HG02763 (cell line): ENCODE measurements around the gene ZNF496.

ENCODE experiments used
- ATAC-seq: cut with Tn5 transposase; IDR thresholded peaks from one replicate; pipeline ENCODE4 v1.9.1; 2021; ENCODE audit warnings: mild to moderate bottlenecking, moderate library complexity; ENCODE audit not compliant: unreplicated experiment

The ZNF496 gene

DNA sequence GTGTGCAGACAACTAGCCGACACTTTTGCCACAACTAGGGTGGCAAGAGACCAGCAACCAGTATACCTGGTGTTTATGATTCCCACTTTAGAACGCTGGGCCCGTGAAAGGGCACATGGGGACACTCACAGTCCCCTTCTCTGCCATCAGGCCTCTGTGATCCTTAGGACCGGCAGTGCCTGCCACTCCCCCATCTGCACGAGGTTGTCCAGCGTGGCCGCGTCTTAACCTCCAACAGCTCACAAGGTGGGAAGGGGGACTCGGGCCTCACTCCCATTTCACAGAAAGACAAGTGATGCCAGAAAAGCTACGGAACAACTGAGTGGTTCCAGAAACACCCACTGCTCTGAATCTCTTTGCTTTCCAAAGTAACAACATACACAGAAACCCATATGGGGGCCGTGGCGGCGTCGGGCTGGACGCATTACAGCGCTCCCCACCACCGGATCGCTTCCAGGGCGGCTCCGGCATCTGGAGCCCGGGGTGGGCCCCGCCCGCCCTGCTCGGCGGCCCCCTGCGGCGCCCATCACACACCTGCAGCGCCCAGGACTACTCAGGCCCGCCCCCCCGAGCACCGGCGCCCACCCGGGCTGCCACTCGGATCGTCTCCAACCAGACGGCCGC lies 1.0 kb downstream of the ZNF496 start:
- peak; percentile 20 for ATAC-seq

DNA sequence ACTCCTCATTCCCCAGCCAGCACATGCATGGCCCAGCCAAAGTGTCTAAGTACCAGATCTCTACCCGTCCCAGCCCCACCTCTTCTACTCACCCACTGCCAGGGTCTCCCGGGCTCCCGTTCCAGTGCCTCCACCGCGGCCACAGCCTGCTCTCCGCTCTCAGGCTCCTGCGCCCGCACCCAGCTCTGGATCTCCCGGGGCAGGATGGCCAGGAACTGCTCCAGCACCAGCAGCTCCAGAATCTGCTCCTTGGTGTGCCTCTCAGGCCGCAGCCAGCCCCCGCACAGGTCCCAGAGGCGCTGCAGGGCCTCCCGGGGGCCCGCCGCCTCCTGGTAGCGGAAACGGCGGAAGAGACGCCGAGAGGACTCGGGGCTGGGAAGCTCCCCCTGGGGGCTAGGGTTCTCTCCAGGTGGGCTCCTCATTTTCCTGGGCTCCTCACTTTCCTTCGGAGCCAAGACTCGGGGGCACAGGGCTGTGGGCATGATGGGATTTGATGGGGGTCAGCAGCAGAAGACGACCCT lies 2.5 kb downstream of the ZNF496 start:
- no peak for ATAC-seq

DNA sequence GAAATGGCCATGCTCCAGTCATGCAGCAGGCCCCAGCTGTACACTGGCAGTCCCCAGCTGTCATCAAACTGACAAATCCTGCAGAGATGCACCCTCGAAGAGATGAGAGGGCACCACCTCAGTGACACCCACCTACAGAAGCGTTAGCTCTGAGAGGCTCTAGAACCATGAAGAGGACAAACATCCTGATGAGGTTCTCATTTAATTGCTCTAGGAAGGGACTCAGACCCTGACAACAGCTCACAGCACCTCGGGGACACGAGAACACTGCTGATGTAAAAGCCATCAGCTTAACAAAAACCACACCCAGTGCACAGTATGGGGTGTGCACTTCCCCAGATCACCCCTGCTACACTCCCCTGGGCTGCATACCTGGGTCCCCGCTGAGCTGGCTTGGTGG lies 3.4 kb downstream of the ZNF496 start:
- no peak for ATAC-seq

DNA sequence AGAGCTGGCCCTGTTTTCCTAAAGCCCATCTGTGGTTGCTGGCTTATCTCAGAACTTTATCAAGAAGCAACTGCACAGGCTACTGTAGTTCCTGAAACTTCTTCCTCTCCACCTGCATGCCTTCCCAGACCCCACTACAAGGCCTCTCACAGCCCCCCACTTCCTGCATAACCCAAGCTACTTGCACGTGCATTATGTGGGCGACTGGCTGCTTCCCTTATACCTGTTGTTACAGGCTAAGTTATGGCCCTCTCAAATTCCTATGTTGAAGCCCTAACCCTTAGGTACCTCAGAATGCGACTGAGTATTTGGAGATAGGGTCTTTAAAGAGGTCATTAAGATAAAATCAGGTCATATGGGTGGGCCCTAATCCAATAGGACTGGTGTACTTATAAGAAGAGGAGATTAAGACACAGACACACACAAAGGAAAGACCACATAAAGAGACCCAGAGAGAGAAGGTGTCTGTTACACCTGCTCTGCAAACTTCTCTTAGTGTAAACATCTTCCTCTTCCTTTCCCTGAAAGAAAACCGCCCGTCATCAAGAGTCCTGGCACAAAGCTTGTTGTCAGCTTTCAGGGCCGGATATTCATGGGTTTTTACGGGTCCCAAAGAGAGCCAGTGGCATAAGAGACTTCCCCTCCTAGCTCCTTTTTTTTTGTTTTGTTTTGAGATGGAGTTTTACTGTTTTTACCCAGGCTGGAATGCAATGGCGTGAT lies 5.1 kb downstream of the ZNF496 start:
- no peak for ATAC-seq

DNA sequence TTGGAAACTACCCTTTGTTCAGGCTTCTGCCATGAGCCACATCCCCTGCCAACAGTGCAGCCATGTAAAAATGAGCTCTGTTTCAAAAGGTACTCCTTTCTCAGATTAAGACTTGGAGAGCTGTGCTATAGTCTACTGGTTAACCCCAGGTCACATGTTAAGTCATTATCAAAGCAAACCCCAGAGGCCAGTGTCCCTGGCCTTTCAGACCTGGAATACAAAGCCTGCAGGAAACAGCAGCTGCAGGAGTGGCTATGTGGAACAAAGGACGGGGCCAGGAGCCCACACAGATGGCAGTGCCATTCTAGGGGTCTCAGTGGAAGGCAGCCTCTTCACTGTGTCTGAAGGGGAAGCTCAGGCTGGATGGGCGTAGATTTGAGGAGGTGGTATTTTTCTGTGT lies 6.7 kb downstream of the ZNF496 start:
- no peak for ATAC-seq

DNA sequence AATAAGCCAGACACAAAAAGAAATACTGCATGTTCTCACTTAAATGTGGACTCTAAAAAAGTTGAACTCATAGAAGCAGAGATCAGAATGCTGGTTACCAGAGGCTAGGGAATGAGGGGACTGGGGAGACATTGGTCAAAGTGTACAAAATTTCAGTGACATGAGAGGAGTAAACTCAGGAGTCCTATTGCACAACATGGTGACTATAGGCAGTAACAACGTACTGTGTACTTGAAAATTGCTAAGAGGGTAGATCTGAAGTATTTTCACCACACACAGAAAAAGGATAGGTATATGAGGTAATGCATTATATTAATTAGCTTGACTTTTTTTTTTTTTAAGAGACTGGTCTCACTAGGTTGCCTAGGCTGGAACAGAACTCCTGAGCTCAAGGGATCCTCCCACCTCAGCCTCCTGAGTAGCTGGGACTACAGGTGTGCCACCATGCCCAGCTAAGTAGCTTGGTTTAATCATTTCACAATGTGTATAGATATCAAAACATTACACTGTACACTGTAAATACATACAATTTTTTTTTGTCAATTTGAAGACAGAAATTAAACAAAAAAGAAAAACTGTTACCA lies 7.4 kb downstream of the ZNF496 start:
- no peak for ATAC-seq

DNA sequence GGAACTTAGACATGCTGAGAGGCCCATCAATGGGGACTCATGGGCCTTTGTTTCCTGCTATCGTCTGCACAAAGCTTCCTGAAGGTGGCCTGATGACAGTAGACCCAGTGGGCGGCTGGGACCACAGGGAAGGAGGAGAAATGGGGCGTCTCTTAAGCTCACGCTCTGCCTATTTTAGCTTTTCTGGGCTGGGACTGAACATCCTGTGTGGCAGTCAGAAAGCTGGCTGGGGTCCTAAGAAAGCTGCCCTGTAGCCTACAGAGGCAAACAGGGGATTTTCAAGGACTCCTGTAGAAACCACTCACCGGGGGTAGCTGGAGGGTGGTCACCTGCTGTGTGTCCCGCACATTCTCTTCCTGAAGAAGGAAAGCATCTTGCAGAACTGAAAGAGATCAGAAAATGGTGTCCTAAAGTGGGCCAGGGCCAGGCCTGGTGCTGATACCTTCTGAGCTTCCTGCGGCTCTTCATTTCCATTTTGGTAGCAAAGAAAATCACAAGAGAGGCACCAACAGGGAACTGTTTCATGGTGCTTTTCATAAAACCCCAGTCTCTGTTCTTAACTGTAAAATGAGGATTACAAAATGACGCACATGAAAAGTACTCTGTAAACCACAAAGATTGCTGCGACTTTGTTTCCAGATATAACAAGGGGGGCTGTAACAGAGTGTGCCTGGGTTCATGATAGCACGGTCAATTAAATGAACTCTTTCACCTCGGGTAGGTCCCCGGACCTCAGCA lies 8.6 kb downstream of the ZNF496 start:
- peak; percentile 61 for ATAC-seq

DNA sequence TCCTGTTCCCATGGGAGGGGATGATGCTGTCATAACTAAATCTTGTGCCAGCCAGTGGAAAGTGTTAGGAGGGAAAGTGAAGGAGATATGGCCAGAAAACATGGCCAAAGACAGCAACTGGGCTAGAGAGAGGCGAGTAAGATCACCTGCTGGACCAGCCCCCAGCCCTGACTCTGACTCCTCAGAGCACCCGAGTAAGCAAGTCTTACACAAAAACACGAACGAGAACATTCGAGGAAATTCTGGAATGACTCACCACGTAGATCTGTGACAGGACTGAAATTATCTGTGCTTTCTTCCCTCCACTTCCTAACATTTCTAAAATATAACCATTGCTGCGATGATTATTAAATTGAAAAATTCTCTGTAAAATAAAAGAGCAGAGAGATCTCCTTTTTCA lies 9.2 kb downstream of the ZNF496 start:
- ATAC-seq, result peak; percentile 26

DNA sequence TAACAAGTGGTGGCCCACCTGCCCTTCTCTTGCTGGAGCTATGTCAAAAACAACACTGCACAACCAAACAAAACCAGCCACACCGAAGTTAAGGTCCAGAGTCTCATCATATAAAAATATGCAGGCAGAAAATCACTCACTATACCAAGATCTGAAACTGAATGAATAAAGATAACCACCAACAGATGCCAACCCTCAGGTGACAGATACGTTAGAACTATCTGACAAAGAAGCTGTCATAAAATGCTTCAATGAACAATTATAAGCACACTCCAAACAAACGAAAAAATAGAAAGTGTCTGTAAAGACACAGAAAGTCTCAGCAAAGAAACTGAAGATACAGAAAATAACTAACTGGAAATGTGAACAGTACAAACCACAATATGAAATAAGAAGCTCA lies 14.0 kb downstream of the ZNF496 start:
- ATAC-seq, result no peak

DNA sequence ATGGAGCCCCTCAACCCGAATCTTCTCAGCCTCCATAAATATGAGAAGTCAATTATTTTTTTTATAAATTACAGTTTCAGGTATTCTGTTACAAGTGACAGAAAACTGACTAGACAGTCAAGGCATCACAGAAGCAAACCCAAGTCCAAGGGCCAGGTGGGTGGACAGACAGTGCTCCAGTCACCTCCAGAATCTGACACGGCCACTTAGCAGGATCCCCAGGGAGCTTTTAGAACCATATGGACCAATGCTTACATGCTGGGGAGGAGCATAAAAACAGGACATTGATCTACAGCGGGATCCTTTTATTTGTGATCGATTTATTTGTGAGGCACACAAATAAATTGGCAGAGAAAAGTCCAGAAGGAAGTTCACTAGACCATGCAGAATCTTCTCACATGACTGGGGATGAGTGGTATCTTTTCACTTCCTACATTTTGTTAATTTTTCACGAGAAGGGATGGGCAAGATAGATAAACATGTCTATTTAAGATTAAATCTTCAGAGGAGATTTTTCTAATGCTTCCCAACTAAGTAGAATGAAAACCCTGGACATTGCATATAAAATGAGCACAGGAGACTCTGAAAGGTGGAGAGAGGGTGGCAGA lies 15.0 kb downstream of the ZNF496 start:
- ATAC-seq, result peak; percentile 45

DNA sequence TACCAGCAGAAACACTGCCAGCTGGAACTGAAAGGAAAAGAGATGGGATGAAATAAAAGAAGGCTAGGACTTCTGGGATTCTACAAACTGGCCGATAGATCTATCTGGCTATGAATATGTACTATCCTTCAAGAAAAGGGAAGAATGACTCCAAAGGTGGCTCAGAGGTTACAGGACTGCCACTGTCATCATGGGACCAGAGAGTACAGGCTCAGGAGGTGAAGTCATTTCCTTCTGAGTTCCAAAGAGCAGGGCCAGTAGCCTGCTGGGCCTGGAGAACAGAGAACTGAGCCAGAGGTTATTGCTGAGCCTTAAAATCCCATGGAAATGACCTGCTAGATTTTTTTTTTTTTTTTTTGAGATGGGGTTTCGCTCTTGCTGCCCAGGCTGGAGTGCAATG lies 27.6 kb downstream of the ZNF496 start:
- ATAC-seq, result no peak

DNA sequence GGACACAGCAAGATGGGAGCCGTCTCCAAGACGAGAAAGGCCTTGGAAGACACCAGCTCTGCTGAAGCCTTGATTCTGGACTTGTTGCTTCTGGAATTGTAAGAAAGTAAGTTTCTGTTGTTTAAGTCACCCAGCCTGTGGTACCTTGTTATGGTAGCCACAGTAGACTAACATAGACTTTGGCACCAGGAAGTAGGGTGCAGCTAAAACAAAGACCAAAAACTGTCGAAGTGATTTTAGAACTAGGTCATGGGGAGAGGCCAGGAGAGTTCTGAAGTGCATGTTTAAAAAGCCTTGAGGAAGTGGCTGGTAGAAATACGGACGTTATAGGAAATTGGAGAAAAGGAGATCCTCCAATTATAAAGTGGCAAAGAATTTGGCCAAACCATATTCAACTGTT lies 28.5 kb downstream of the ZNF496 start:
- ATAC-seq, result no peak

DNA sequence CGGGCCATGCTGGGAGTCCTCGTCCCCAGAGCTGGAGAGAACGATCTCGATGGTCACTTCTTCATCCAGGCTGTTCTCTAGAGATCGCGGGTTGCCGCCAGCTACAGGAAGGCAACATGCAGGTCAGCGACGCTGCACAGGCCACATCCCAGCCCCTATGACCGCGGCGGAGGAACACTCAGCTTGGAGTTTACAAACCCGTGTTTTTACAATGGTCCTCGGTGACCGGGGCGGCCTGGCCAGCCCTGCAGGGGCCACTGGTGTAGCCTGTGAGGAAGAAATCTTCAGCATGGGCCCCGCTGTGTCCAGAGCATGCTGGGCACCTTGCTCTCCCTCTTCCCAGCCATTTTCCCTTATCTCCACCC lies 30.5 kb downstream of the ZNF496 start:
- ATAC-seq, result no peak

DNA sequence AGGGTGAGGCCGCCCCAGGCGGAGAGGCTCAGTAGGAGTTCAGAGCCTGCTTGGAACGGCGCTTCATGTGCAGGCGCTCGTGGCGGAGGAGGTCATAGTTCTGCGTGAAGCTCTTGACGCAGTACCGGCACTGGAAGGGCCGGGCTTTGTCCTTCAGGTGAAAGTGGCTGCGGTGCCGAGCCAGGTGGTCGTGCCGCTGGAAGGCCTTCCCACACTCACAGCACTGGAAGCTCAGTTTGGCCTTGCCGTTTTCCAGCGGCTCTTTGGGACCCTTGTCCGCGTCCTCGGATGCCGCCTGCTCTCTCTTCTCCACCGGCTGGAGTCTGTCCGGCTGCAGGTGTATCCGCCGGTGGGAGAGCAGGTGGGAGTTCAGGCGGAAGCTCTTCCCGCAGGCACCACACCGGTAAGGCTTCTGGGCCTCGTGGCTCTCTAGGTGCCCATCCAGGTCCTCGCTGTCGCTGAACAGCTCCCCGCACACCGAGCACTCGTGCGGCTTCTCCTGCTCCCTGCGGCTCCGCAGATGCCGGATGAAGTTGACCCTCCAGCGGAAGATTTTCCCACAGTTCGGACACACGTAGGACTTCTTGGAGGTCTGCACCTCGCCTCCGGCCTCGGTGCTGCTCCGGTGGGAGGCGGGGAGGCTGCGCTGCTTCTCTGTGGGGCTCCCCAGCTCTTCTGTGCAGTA lies 31.0 kb downstream of the ZNF496 start:
- no peak for ATAC-seq

DNA sequence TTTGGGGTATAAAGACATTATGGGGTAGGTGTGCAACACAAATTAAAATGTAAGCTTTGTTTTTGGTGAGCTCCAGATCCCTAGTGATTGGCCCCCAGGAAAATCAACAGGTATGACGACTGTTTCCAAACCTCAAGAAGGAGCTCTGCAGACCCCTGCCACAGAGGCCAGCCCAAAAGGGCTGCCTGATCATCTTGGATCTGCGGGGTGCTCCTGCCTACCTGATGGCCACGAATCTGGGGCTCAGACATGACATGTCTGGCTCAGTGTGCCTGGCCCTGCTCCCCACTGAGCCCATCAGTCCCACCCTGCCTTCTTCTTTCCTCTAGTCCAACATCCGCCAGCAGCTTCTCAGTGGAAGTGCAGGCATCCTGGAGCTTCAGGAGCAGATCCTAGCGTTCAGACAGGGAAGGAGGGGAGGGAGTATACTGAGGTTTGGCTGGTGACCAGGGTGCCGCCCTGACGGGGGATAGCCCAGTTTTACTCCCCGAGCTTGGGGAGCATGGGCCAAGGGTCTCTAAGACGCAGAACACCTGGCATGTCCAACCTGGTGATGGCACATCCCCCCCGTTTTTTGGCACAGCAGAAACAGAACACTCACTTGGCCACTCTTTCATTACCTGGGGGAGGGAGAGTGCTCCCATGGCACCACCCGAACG lies 31.8 kb downstream of the ZNF496 start:
- ATAC-seq, result no peak

DNA sequence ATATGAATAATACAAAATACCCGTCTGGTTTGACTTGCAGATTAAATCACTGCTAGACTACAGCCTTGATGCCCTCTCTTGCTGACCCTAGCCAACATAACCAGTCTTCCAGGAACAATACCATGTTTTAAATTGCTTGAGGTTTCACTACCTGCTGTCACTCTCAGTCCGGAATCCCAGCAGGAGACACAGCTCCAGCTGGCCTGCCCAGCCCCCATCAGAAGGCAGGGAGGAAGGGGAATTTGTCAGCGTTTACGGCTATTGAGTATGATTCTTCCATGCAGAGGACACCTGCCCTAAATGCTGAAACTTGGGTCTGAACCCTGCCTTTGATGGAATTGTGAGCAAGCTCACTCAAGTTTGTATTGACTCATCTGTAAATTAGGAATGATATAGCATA lies 33.0 kb downstream of the ZNF496 start:
- no peak for ATAC-seq

DNA sequence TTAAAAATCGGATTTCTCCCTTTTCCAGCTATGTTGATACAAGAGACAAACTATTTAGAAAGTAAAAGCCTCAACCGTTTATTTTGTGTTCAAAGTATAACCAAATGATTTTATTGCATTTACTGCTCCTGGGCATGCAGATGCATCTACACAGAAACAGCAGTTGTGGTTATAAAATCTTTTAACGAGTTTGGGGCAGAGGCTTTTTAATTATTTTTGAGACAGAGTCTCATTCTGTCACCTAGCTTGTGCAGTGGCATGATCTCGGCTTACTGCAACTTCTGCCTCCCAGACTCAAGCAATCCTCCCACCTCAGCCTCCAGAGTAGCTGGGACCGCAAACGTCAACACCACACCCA lies 33.6 kb downstream of the ZNF496 start:
- ATAC-seq, result no peak

DNA sequence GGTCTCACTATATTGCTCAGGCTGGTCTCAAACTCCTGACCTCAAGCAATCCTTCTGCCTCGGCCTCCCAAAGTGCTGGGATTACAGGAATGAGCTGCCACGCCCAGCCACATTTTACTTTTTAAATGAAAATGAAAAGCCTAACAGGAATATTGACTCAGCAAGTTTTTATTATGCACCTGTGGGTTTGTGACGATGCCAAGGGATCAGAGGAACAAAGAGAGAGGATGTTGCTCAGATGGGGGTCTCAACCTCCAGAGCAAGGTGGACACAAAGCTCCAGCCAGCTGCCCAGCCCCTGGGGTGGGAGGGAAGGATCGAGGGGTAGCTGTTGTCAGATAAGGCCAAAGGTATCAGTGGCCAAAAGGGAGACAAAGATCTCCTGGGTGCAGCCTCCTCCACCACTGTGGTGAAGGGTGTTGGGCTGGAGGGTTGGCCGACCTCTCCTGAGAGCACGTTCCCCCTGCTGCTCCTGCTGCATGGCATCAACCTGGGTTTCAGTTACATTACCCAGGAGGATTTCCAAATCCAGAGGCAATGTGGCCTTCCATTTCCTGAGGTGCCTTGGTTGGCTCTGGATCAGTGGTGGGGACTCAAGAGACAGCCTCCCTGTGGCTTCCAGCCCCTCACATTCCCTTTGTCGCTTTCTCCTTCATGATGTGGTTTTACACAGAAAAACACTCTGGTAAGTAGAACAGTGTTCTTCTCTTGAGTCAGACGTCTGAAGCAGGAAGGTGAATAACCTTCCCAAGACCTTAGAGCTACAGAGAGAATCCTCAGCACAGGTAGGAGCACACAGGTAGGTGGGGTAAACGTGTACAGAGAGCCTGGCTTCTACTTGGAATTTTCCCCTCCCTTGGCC lies 34.2 kb downstream of the ZNF496 start:
- ATAC-seq, result no peak

DNA sequence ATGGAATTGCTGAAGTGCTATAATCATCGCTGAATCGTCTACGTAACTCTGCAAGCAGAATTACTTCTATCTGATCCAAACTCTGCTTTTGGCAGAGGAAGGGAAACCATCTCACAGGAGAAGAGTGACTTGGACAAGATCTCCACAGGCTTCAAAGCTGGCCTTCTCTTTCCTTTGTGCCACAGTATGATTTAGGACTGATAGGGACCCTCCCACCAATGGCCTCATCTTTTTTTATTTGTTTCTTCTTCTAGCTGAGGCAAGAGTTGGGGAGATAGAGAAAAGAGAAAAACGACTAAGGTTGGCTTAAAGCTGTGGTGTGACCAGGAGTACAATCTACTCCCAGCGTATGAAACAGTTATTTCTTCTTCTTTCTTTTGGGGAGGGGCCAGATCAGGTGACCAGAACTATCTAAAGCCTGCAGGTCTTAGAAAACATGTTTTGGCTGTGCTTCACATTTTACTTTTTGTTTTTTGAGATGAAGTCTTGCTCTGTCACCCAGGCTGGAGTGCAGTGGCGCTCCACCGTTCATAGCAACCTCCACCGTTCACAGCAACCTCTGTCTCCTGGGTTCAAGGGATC lies 35.0 kb downstream of the ZNF496 start:
- no peak for ATAC-seq
